HCT116 (cell line): ENCODE results near the gene KPNA1.

Experiments
- FOSL1 ChIP-seq: IDR thresholded peaks from 2 replicates; pipeline ENCODE4 v1.6.1; 2012; ENCODE audit warnings: low read depth
- REST ChIP-seq: IDR thresholded peaks from 2 replicates; pipeline ENCODE4 v1.6.1; 2012; ENCODE audit warnings: low read depth

GRCh38 chr3:122405015-122405414 lies 109.7 kb downstream of the KPNA1 start:
- TF ChIP-seq FOSL1 (no peak), REST (no peak)
